Keratinocyte (primary cell): ENCODE measurements around the gene PHACTR1. TPM values are rescaled to one million over a fixed set of nuclear protein-coding genes. Genes with fewer than 3 reads are reported as not detected.

Experiments used
- DNase-seq: peaks from one replicate; pipeline ENCODE4 v3.0.0-alpha.2; 2011; ENCODE audit warnings: low read depth, missing footprints, low spot score
- FAIRE-seq: peaks from 2 replicates; lab custom pipeline; 2011; peaks lifted over from hg19 to GRCh38; lab: Jason Lieb, UNC
- H2AFZ ChIP-seq: 2 replicates; pipeline ENCODE4 v1.6.0; 2012; ENCODE audit warnings: low read length, control low read depth, inconsistent platforms; ENCODE audit not compliant: control insufficient read depth
- H3K27ac ChIP-seq: 2 replicates; pipeline ENCODE4 v1.5.1; 2011; ENCODE audit warnings: low read length; ENCODE audit not compliant: control insufficient read depth, insufficient read depth
- H3K27me3 ChIP-seq: 3 replicates; pipeline ENCODE4 v1.6.0; 2011; ENCODE audit warnings: low read length; ENCODE audit not compliant: control insufficient read depth, insufficient read depth; ENCODE audit errors: extremely low read depth
- H3K36me3 ChIP-seq, 2 experiments: 2 replicates in 1 of 2; 3 replicates in 1 of 2; pipeline ENCODE4 v1.5.1; 2011; ENCODE audit warnings: low read length in 2 of 2, mild to moderate bottlenecking in 1 of 2; ENCODE audit not compliant: control insufficient read depth in 2 of 2, insufficient read depth in 2 of 2; ENCODE audit errors: extremely low read depth in 1 of 2
- H3K4me1 ChIP-seq: 3 replicates; pipeline ENCODE4 v1.5.1; 2011; ENCODE audit warnings: low read length; ENCODE audit not compliant: control insufficient read depth, insufficient read depth; ENCODE audit errors: extremely low read depth
- H3K4me2 ChIP-seq: 3 replicates; pipeline ENCODE4 v1.6.0; 2011; ENCODE audit warnings: low read depth, low read length; ENCODE audit not compliant: control insufficient read depth, insufficient read depth; ENCODE audit errors: extremely low read depth
- H3K4me3 ChIP-seq, 3 experiments: fragments of 200-600 bp in 1 of 3; sonication (generic) in 1 of 3; 2 replicates in 2 of 3; 3 replicates in 1 of 3; pipeline ENCODE4 v1.5.1; 2011 to 2016; ENCODE audit warnings: low read length in 3 of 3, mild to moderate bottlenecking in 3 of 3, control low read depth in 2 of 3, inconsistent platforms in 1 of 3, low read depth in 1 of 3, mixed read lengths in 1 of 3, mixed run types in 1 of 3, moderate library complexity in 1 of 3; ENCODE audit not compliant: control insufficient read depth in 2 of 3, insufficient read depth in 2 of 3; ENCODE audit errors: extremely low read depth in 1 of 3
- H3K79me2 ChIP-seq: 2 replicates; pipeline ENCODE4 v1.6.0; 2012; ENCODE audit warnings: low read length; ENCODE audit not compliant: control insufficient read depth, insufficient read depth
- H3K9ac ChIP-seq: 3 replicates; pipeline ENCODE4 v1.6.0; 2011; ENCODE audit warnings: low read length; ENCODE audit not compliant: control insufficient read depth, insufficient read depth; ENCODE audit errors: extremely low read depth
- H3K9me1 ChIP-seq: 3 replicates; pipeline ENCODE4 v1.6.0; 2011; ENCODE audit warnings: low read length; ENCODE audit not compliant: control insufficient read depth, insufficient read depth; ENCODE audit errors: extremely low read depth
- H3K9me3 ChIP-seq: 2 replicates; pipeline ENCODE4 v1.5.1; 2012; ENCODE audit warnings: low read depth, low read length; ENCODE audit not compliant: control insufficient read depth
- H4K20me1 ChIP-seq: 3 replicates; pipeline ENCODE4 v1.6.0; 2011; ENCODE audit warnings: low read length; ENCODE audit not compliant: control insufficient read depth, insufficient read depth; ENCODE audit errors: extremely low read depth
- CTCF ChIP-seq, 3 experiments: IDR thresholded peaks in 1 of 3; conservative IDR thresholded peaks in 1 of 3; optimal IDR thresholded peaks in 1 of 3; 2 replicates in 2 of 3; 3 replicates in 1 of 3; pipeline versions ENCODE3 to v1.5.1; 2011; ENCODE audit warnings: low read length in 3 of 3, mild to moderate bottlenecking in 3 of 3, moderate library complexity in 2 of 3, control low read depth in 1 of 3, inconsistent platforms in 1 of 3; ENCODE audit not compliant: insufficient read depth in 2 of 3; ENCODE audit errors: extremely low read depth in 1 of 3
- EZH2 ChIP-seq: IDR thresholded peaks from one replicate; pipeline ENCODE4 v1.6.1; 2012; ENCODE audit warnings: inconsistent platforms, mild to moderate bottlenecking, low read length, moderate library complexity
- dilution Hi-C: fragments of 300-500 bp; cut with MboI; formaldehyde crosslinking; loops from one replicate; pipeline ENCODE4 v1.7.0; 2020; ENCODE audit warnings: low sequenced_read_pairs; ENCODE audit not compliant: extremely low pct_ligation_motif_present
- polyA plus RNA-seq, 5 experiments: library from polyadenylated mRNA; depleted of rRNA in 3 of 5; stranded (reverse) in 3 of 5; stranded (forward) in 1 of 5; unstranded in 1 of 5; fragments of >200 nt; gene quantifications; 1 replicate in 1 of 5; 2 replicates in 3 of 5; 3 replicates in 1 of 5; pipeline versions ENCODE4 v1.2.1 to v1.2.3, GENCODE V29; 2011 to 2012; ENCODE audit warnings: missing spikeins in 2 of 5, low read depth in 1 of 5, low replicate concordance in 1 of 5

PHACTR1 gene
- polyA plus RNA-seq, 1 donor (not counting 4 experiments of a cell fraction or from before 2014, with no cell fraction given): 0.22 TPM

DNA sequence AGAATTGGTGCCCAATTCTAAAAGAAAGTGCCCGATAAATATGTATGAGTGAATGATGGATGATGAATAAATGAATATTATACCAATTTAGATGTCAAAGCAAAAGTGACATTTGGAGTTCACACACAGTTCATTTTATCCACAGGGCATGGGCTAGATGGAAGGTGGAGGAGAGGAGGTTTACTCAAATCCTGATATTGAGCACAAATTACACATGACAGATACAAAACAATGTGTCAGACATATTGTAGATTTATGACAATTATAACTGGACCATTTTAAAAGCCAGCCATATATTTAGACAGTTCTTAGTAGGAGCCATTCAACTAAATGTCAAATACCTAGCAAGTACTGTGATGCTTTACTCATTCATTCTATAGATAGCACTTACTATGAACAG is 23.4 kb upstream of the PHACTR1 start:
- Histone ChIP-seq H3K4me2 (no peak overlapping the region), H4K20me1 (no peaks in the 10 kb centered on the region), H3K9ac (no peak overlapping the region), H3K4me1 (no peaks in the 10 kb centered on the region), H3K9me3 (no peaks in the 10 kb centered on the region), H3K27ac (no peak overlapping the region), H3K4me3 (no peak overlapping the region), H3K27me3 (no peaks in the 10 kb centered on the region), H3K36me3 (no peaks in the 10 kb centered on the region), H3K9me1 (no peaks in the 10 kb centered on the region), H3K79me2 (no peaks in the 10 kb centered on the region), H2AFZ (no peak overlapping the region)
- no peak for FAIRE-seq
- TF ChIP-seq EZH2 (no peak), CTCF (optimal IDR thresholded peaks at IDR 0.05 in 1 of 3, IDR thresholded peaks at IDR 0.05 in 1 of 3, conservative IDR thresholded peaks at IDR 0.05 in 1 of 3; ENCODE audit: extremely low read depth in 1 of 3, insufficient read depth in 2 of 3, low read length in 3 of 3) (no peak)
- dilution Hi-C loops: no loop called here
- no peak for DNase-seq

- DNase-seq (no peak), FAIRE-seq (no peak)
- Histone ChIP-seq H2AFZ (no peak overlapping the region), H3K9me3 (no peaks in the 10 kb centered on the region), H3K4me3 (no peak overlapping the region), H3K79me2 (no peaks in the 10 kb centered on the region), H3K9me1 (no peaks in the 10 kb centered on the region), H3K27ac (no peak overlapping the region), H3K9ac (no peak overlapping the region), H3K36me3 (no peaks in the 10 kb centered on the region), H3K4me1 (no peaks in the 10 kb centered on the region), H3K4me2 (no peak overlapping the region), H3K27me3 (peaks cover 8% of the 10 kb centered on the region), H4K20me1 (no peaks in the 10 kb centered on the region)
- TF ChIP-seq EZH2 (no peak), CTCF (optimal IDR thresholded peaks at IDR 0.05 in 1 of 3, IDR thresholded peaks at IDR 0.05 in 1 of 3, conservative IDR thresholded peaks at IDR 0.05 in 1 of 3; ENCODE audit: extremely low read depth in 1 of 3, insufficient read depth in 2 of 3, low read length in 3 of 3) (no peak)
- dilution Hi-C loops: no loop called here
These were observed 18.3 kb upstream of the PHACTR1 start for GRCh38 chr6:12698298-12698697.
